ENCODE results near the gene PKNOX2. TPM values are rescaled to one million over a fixed set of nuclear protein-coding genes. Genes with fewer than 3 reads are reported as not detected.
A peak's percentile ranks its signal among the peaks of the same experiment; 100 is the strongest.

Gene PKNOX2
- total RNA-seq, 1 donor from 2014 or later = 8.7 TPM

- H3K27ac Mint-ChIP-seq (ENCODE audit: unreplicated experiment) = no peak overlapping the region
- peak overlapping the region; percentile 47 for H3K4me3 Mint-ChIP-seq (ENCODE audit: unreplicated experiment)
- H3K27me3 Mint-ChIP-seq (ENCODE audit: unreplicated experiment) = peaks cover 10% of the 10 kb centered on the region
- peaks cover 15% of the 10 kb centered on the region for H3K4me1 Mint-ChIP-seq (ENCODE audit: low read depth, unreplicated experiment)
- H3K9me3 Mint-ChIP-seq (ENCODE audit: unreplicated experiment) = peaks cover 7% of the 10 kb centered on the region
- TF ChIP-seq CTCF (IDR thresholded peaks at IDR 0.05; ENCODE audit: partially characterized antibody, unreplicated experiment) = no peak
- H3K36me3 Mint-ChIP-seq (ENCODE audit: unreplicated experiment) = no peaks in the 10 kb centered on the region
- no peak for DNase-seq
These were observed 103.0 kb downstream of the PKNOX2 start for GRCh38 chr11:125267548-125267947.

- H3K9me3 Mint-ChIP-seq (ENCODE audit: unreplicated experiment) = peaks cover 5% of the 10 kb centered on the region
- H3K4me1 Mint-ChIP-seq (ENCODE audit: low read depth, unreplicated experiment) = peaks cover 6% of the 10 kb centered on the region
- no peak for DNase-seq
- no peaks in the 10 kb centered on the region for H3K36me3 Mint-ChIP-seq (ENCODE audit: unreplicated experiment)
- H3K27ac Mint-ChIP-seq (ENCODE audit: unreplicated experiment) = no peak overlapping the region
- peaks cover 9% of the 10 kb centered on the region for H3K27me3 Mint-ChIP-seq (ENCODE audit: unreplicated experiment)
- no peak for TF ChIP-seq CTCF (IDR thresholded peaks at IDR 0.05; ENCODE audit: partially characterized antibody, unreplicated experiment)
- H3K4me3 Mint-ChIP-seq (ENCODE audit: unreplicated experiment) = no peak overlapping the region
These were observed 104.1 kb downstream of the PKNOX2 start for GRCh38 chr11:125268611-125269010.

- Mint-ChIP-seq H3K27ac (ENCODE audit: unreplicated experiment) (no peak overlapping the region), H3K9me3 (ENCODE audit: unreplicated experiment) (peaks cover 4% of the 10 kb centered on the region), H3K27me3 (ENCODE audit: unreplicated experiment) (peaks cover 4% of the 10 kb centered on the region), H3K4me3 (ENCODE audit: unreplicated experiment) (no peak overlapping the region), H3K4me1 (ENCODE audit: low read depth, unreplicated experiment) (peaks cover 5% of the 10 kb centered on the region), H3K36me3 (ENCODE audit: unreplicated experiment) (no peaks in the 10 kb centered on the region)
- no peak for TF ChIP-seq CTCF (IDR thresholded peaks at IDR 0.05; ENCODE audit: partially characterized antibody, unreplicated experiment)
- DNase-seq = no peak
These were observed 105.6 kb downstream of the PKNOX2 start for GRCh38 chr11:125270106-125270505.

- Mint-ChIP-seq H3K27me3 (ENCODE audit: unreplicated experiment) (peaks cover 4% of the 10 kb centered on the region), H3K36me3 (ENCODE audit: unreplicated experiment) (no peaks in the 10 kb centered on the region), H3K4me1 (ENCODE audit: low read depth, unreplicated experiment) (peaks cover 5% of the 10 kb centered on the region), H3K27ac (ENCODE audit: unreplicated experiment) (no peak overlapping the region), H3K9me3 (ENCODE audit: unreplicated experiment) (peaks cover 4% of the 10 kb centered on the region), H3K4me3 (ENCODE audit: unreplicated experiment) (no peak overlapping the region)
- TF ChIP-seq CTCF (IDR thresholded peaks at IDR 0.05; ENCODE audit: partially characterized antibody, unreplicated experiment) = no peak
- no peak for DNase-seq
These were observed 106.2 kb downstream of the PKNOX2 start for GRCh38 chr11:125270711-125271110.

- TF ChIP-seq CTCF (IDR thresholded peaks at IDR 0.05; ENCODE audit: partially characterized antibody, unreplicated experiment) = no peak
- H3K27ac Mint-ChIP-seq (ENCODE audit: unreplicated experiment) = no peak overlapping the region
- no peak overlapping the region for H3K4me3 Mint-ChIP-seq (ENCODE audit: unreplicated experiment)
- H3K27me3 Mint-ChIP-seq (ENCODE audit: unreplicated experiment) = peaks cover 4% of the 10 kb centered on the region
- H3K4me1 Mint-ChIP-seq (ENCODE audit: low read depth, unreplicated experiment) = peaks cover 5% of the 10 kb centered on the region
- peaks cover 4% of the 10 kb centered on the region for H3K9me3 Mint-ChIP-seq (ENCODE audit: unreplicated experiment)
- no peaks in the 10 kb centered on the region for H3K36me3 Mint-ChIP-seq (ENCODE audit: unreplicated experiment)
- DNase-seq = no peak
These were observed 107.0 kb downstream of the PKNOX2 start for GRCh38 chr11:125271483-125272091.

Measured in glutamatergic neuron (in vitro differentiated cells).